HEK293 (cell line): Measurements from ENCODE around the gene KIF5A.

Experiments
- CTCF ChIP-seq: fragments of 450-650 bp; formaldehyde crosslinking; IDR thresholded peaks from 2 replicates; pipeline ENCODE4 v1.5.1; 2016; ENCODE audit warnings: missing biosample characterization, missing genetic modification characterization
- OSR2 ChIP-seq: fragments of 450-650 bp; formaldehyde crosslinking; IDR thresholded peaks from 2 replicates; pipeline ENCODE4 v1.5.1; 2016; ENCODE audit warnings: missing biosample characterization, missing genetic modification characterization
- OVOL3 ChIP-seq: fragments of 450-650 bp; formaldehyde crosslinking; IDR thresholded peaks from 2 replicates; pipeline ENCODE4 v1.5.1; 2016; ENCODE audit warnings: missing biosample characterization, missing genetic modification characterization

- no peak for TF ChIP-seq CTCF (tag by site-specific recombination)
- TF ChIP-seq OSR2 = no peak
- TF ChIP-seq OVOL3 = no peak
Observed at GRCh38 chr12:57591782-57592325, 42.0 kb downstream of the KIF5A start.
